PFSK-1 (cell line): ENCODE data around the gene PRDM16.

Experiments used
- FOXP2 ChIP-seq: optimal IDR thresholded peaks from 2 replicates; pipeline ENCODE3; 2011; ENCODE audit warnings: borderline replicate concordance, control low read depth, inconsistent platforms; ENCODE audit not compliant: insufficient read depth; ENCODE audit errors: extremely low read length, extremely low read depth
- POLR2AphosphoS5 ChIP-seq: IDR thresholded peaks from 2 replicates; pipeline ENCODE4 v1.6.1; 2012; ENCODE audit warnings: low read depth, mild to moderate bottlenecking, control low read depth, low read length, moderate library complexity
- SIN3A ChIP-seq: IDR thresholded peaks from 2 replicates; pipeline ENCODE4 v1.6.1; 2012; ENCODE audit warnings: mild to moderate bottlenecking, low read length, moderate library complexity, borderline replicate concordance; ENCODE audit not compliant: insufficient read depth
- TAF1 ChIP-seq: IDR thresholded peaks from 2 replicates; pipeline ENCODE4 v1.6.1; 2012; ENCODE audit warnings: low read length, control low read depth, borderline replicate concordance; ENCODE audit not compliant: insufficient read depth
- TF ChIP-seq, protein P1 (sequence below), 2 experiments: IDR thresholded peaks; 2 replicates each; pipeline versions ENCODE4 v1.6.1 to v1.8.0; 2011 to 2012; ENCODE audit warnings: low read depth in 2 of 2, low read length in 2 of 2, control low read depth in 1 of 2, inconsistent platforms in 1 of 2, mild to moderate bottlenecking in 1 of 2, moderate library complexity in 1 of 2; ENCODE audit not compliant: insufficient read depth in 1 of 2

PRDM16 gene

DNA sequence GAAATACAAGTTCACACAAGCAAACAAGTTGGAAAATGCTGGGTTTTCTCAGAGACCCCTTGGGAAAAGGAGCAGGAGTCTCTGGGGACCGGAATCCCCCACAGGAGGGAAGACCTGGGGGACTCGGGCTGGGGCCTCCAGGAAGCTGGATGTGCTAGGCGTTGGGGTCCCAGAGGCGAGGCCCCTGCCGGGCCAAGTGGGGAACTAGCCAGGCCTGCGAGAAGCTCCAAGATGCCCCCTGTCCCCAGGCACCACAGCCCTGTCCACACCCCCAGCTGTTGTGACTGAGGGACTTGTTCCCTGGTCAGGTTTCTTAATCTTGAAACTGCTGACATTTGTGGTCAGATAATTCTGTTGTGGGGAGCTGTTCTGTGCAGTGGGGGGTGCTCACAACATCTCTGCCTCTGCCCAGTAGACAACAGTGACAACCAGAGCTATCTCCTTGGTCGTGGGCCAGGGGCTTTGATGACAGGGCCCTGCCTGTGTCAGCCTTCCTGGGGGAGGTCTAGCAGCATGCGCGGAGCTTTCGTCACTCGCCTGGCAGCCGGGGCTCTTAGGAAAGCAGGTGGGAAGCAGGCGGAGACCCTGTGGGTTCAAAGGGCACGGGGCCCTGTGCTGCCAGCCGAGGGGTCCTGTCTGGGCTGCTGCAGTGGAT is 259.1 kb downstream of the PRDM16 start:
- TF ChIP-seq POLR2AphosphoS5 (no peak), SIN3A (no peak), FOXP2 (no peak), TAF1 (no peak)
- TF ChIP-seq, protein P1, sequence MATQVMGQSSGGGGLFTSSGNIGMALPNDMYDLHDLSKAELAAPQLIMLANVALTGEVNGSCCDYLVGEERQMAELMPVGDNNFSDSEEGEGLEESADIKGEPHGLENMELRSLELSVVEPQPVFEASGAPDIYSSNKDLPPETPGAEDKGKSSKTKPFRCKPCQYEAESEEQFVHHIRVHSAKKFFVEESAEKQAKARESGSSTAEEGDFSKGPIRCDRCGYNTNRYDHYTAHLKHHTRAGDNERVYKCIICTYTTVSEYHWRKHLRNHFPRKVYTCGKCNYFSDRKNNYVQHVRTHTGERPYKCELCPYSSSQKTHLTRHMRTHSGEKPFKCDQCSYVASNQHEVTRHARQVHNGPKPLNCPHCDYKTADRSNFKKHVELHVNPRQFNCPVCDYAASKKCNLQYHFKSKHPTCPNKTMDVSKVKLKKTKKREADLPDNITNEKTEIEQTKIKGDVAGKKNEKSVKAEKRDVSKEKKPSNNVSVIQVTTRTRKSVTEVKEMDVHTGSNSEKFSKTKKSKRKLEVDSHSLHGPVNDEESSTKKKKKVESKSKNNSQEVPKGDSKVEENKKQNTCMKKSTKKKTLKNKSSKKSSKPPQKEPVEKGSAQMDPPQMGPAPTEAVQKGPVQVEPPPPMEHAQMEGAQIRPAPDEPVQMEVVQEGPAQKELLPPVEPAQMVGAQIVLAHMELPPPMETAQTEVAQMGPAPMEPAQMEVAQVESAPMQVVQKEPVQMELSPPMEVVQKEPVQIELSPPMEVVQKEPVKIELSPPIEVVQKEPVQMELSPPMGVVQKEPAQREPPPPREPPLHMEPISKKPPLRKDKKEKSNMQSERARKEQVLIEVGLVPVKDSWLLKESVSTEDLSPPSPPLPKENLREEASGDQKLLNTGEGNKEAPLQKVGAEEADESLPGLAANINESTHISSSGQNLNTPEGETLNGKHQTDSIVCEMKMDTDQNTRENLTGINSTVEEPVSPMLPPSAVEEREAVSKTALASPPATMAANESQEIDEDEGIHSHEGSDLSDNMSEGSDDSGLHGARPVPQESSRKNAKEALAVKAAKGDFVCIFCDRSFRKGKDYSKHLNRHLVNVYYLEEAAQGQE (IDR thresholded peaks at IDR 0.05; ENCODE audit: insufficient read depth in 1 of 2, low read depth in 2 of 2, low read length in 2 of 2), result no peak

GRCh38 chr1:3329640-3330281 is 260.8 kb downstream of the PRDM16 start:
- TF ChIP-seq TAF1 (no peak), FOXP2 (no peak), SIN3A (no peak), POLR2AphosphoS5 (no peak)
- TF ChIP-seq, protein P1 (IDR thresholded peaks at IDR 0.05; ENCODE audit: insufficient read depth in 1 of 2, low read depth in 2 of 2, low read length in 2 of 2), result no peak

DNA sequence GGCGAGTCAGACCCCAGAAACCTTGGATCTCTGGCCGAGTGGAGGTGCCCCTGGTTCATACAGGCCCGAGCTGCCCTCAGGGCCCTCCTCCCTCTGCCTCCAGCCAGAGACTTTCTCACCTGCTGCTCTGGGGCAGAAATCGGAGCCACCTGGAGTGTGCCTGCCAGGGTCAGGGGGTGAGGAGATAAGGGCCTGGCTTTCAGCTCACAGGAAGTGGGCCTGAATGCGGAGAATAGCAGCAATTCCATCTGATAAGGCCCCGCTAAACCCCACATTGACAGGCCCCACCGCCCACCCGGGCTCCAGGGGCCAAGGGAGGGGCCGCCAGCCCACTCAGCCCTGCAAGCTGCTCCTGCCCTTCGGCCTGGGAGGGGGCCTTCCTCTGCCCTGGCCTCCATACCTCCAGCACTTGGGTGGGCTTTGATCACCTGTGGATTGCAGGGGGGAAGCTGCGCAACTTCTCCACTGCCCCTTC is 261.8 kb downstream of the PRDM16 start:
- TF ChIP-seq TAF1 (no peak), SIN3A (no peak), POLR2AphosphoS5 (no peak), FOXP2 (no peak)
- TF ChIP-seq, protein P1 (IDR thresholded peaks at IDR 0.05; ENCODE audit: insufficient read depth in 1 of 2, low read depth in 2 of 2, low read length in 2 of 2), result no peak

- TF ChIP-seq FOXP2, result no peak
- TF ChIP-seq, protein P1 (IDR thresholded peaks at IDR 0.05; ENCODE audit: insufficient read depth in 1 of 2, low read depth in 2 of 2, low read length in 2 of 2), result no peak
- no peak for TF ChIP-seq POLR2AphosphoS5
- TF ChIP-seq TAF1, result no peak
- TF ChIP-seq SIN3A, result no peak
Observed at GRCh38 chr1:3331564-3331963, 262.6 kb downstream of the PRDM16 start.
